CD4-positive, alpha-beta T cell treated with Interleukin-17A for 4 hours (primary cell): Measurements from ENCODE around the gene CHST2.

Source experiments
- DNase-seq: peaks from one replicate; pipeline ENCODE4 v3.0.0-alpha.2; 2020; ENCODE audit warnings: mixed read lengths

Gene CHST2

GRCh38 chr3:143135150-143135549 lies 15.6 kb downstream of the CHST2 start:
- DNase-seq: no peak

DNA sequence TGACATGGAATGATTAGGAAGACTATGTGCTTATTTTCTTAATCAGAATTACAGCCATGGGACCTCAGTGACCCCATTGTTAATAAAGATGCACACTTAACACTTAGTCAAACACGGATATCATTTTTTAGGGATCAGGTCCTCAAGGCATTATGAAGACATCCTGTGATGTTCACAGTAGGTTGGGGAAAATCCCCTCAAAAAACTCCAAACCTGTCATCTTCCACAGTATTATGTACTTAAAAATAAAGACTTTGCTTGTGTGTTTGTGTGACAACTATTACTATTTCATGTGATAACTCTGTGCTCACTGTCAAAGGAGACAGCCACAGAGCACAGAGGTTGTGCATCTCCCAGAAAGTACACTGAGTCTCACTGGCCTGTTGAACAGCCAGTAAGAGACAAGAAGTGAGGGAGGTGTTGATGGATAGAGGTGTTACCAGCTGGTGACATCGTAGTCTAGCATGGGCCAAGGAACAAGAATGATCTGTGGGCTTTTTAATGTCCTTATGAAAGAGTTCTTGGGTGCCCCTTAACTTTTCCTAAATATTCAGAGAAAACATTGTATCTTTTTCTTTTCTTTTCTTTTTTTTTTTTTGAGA lies 18.0 kb downstream of the CHST2 start:
- no peak for DNase-seq

DNA sequence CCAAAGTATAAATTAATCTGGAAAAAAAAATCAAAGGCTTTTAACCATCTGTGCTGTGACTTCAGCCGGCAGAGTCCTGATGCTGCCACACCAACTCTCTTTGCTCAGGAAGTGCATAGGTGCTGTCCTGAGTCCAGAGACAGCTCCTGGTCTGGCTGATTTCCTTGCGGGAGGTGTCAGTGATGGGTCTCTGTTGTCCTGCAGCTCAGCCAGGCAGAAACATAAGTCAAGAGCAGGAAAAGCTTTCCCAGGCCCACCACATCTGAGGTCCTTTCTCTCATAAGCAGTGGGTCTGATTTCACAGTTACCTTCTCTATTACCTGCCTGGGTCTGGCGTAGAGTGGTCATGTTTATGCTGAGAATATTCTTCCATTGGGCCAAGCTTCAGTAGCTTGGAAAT lies 19.4 kb downstream of the CHST2 start:
- DNase-seq: no peak

DNA sequence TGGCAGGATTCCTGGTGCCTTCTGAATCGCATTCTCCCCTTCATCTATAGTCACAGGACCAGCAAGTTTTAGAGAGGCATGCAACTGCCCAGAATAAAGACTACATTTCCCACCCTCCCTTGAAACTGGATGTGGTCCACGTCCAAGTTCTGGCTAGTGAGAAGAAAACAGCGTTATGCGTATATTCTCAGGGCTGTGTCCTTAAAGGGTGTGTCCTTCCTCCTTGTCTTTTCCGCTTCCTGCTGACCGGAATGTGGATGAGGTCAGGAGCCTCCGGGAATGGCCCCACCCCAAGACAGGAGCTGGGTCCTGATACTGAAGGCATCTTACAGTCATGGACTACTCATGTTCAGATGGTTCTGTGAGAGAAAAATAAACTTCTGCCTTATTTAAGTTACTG lies 20.2 kb downstream of the CHST2 start:
- DNase-seq: no peak

- no peak for DNase-seq
Measured at GRCh38 chr3:143140550-143140949, 21.0 kb downstream of the CHST2 start.

- DNase-seq: no peak
Measured at GRCh38 chr3:143142354-143142753, 22.8 kb downstream of the CHST2 start.

- DNase-seq: no peak
Measured at GRCh38 chr3:143145906-143146305, 26.3 kb downstream of the CHST2 start.

GRCh38 chr3:143146486-143147274 lies 27.1 kb downstream of the CHST2 start:
- no peak for DNase-seq

DNA sequence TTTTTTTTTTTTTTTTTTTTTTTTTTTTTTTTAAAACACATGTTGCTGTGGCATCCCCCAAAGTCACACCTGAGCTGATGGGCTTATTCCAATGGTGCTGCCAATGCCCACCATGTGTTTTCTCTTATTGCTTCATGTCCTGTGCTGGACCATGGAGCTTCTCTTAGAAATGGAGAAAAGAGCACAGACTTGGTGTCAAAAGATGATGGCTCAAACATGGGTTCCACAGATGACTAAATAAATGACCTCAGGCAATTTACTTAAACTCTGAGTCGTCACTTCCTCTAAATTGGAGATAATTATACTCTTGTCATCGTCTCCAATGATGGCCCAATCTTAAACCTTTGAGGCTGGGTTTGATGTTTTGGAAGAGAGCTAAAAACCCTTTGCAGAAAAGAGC lies 28.1 kb downstream of the CHST2 start:
- DNase-seq: no peak

DNA sequence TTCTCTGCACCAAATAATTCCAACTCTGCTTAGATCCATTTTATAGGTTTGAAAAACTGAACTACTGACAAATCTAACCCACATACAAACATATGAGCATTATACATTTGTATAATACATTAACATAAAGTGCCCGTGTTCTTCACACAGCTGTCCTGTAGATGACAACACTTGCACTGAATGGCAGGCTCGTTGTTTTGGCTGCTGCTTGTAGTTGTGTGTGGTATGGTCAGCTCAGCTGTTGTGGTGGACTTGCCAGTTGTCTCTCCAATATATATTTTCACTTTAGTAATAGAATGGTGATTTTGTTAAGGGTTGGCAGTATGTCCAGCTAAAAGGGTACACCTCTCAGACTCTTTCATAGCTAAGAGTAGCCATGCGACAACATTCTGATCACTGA lies 30.5 kb downstream of the CHST2 start:
- no peak for DNase-seq

- DNase-seq: no peak
Measured at GRCh38 chr3:143151004-143151731, 31.6 kb downstream of the CHST2 start.

DNA sequence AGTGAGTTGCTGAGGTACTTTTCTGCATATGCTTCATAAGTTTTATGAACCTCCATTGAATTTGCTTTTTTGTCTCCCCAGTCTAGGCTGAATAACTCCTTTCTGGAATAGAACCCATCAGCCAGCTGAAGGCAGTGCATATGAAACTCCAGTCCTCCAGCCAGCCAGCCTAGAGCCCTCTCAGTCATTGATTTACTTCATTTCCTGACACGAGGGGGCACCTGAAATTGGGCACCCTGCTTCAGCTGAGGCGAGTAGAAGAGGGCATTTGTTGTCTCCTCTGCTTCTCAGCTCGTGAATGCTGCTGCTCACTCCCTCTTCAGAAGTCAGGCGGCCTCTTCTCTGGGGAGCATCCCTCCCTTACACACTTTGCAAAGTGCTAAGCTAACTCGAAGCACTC lies 32.5 kb downstream of the CHST2 start:
- DNase-seq: peak; percentile 37

- DNase-seq: no peak
Measured at GRCh38 chr3:143155756-143156155, 36.2 kb downstream of the CHST2 start.

DNA sequence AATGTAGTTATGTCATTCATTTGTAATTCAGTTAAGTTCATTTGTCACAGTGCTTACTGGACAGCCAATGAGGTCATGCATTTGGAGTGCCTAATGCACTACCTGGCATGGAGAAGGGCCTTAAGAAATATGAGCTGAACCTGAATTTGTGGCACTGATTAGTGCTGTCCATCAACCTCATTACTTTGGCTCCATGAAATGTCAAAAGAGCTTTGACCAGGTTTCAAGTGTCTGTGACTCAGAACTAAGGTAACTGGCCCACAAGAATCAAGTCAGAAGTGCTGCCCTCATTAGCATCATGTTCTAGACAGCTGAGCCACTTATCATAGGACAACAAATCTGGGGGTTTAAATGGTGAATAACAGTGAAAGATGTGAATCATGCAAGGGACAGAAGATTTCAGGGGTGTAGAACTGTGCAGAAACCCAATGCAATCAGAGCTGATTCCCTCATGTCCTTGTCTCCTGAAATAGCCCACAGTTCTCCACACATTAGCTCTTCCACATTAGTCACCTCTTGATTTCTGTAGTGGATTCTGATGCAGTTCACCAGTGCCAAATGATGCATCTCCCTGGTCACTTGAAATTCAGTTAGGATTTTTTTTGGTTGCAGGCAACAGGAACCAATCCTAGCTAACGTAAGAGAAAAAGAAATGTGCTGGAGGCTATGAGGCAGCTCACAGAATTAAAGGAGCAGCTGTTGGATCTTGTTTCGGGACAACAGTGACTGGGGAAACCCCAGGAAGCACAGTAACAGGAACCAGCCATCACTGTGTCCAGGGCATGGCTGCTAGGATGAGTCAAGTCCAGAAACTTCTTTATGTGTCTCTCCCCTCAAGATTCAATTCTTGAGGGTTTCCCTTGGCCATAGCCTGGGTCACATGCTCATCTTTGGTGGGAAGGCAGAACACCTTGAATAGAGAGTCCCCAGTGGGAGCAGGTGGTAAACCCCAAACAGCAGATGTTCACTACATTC lies 38.7 kb downstream of the CHST2 start:
- DNase-seq: no peak

GRCh38 chr3:143160437-143160836 lies 40.9 kb downstream of the CHST2 start:
- DNase-seq: no peak

DNA sequence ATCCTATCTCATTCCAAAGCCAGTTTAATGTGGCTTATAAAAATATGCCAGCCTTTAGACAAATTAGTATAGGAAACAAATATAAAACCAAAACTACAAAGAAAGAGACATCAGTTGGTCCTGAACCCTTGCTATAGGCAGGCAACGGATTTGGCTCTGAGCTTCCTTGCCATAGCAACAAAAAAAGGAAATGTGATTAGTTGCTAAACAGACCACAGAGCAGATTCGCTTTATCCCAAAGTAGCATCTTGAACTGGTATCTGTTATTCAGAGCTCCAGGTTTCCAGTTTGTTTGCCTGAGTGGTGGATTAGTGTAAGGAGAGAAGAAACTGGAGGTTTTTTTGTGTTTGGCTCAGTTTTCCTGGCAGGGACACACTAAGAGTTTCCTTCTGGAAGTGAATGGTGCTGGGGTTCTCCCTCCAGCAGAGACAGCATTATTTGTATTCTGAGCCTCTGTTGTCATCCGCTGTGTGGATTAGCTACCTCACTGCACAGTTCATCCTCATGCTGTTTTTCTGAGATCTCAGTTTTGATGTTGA lies 44.1 kb downstream of the CHST2 start:
- DNase-seq: no peak

GRCh38 chr3:143165211-143165610 lies 45.6 kb downstream of the CHST2 start:
- no peak for DNase-seq

DNA sequence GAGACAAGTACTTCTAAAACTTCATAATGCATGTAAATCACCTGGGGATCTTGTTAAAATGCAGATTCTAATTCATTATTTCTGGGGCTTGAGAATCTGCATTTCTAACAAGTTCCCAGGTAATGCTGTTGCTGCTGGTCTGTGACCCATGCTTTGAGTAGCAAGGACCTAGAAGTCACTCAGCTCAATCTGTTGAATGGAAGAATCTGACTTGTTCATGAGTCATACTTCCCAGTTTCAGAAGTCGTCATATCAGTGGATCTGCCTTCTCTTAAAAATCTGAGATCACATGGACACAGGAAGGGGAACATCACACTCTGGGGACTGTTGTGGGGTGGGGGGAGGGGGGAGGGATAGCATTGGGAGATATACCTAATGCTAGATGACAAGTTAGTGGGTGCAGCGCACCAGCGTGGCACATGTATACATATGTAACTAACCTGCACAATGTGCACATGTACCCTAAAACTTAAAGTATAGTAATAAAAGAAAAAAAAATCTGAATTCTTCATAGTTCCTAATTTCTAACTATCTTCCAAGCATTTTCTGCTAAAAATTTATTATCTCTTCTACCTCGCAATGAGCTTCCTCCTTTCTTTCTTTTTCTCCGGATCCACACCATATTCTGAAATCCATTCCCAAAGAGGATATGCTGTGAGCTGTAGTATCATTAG lies 46.2 kb downstream of the CHST2 start:
- peak; percentile 29 for DNase-seq

GRCh38 chr3:143166376-143166775 lies 46.8 kb downstream of the CHST2 start:
- DNase-seq: no peak

- DNase-seq: no peak
Measured at GRCh38 chr3:143167969-143168854, 48.6 kb downstream of the CHST2 start.

- no peak for DNase-seq
Measured at GRCh38 chr3:143168855-143169192, 49.3 kb downstream of the CHST2 start.
